CD8-positive, alpha-beta memory T cell (primary cell): ENCODE data around the gene SEC23B. TPM values are rescaled to one million over a fixed set of nuclear protein-coding genes. Genes with fewer than 3 reads are reported as not detected.

Source experiments
- CTCF ChIA-PET: fragments of 350-600 bp; sonication (Branson Sonifier 250); formaldehyde crosslinking; loops from one replicate; lab custom pipeline; 2021; ENCODE audit warnings: antibody characterized with exemption; lab: Charles Lee
- POLR2A ChIA-PET: fragments of 350-600 bp; sonication (Branson Sonifier 250); formaldehyde crosslinking; loops from one replicate; lab custom pipeline; 2021; ENCODE audit warnings: antibody characterized with exemption; lab: Charles Lee
- DNase-seq, 5 donors: peaks; one replicate each; pipeline versions ENCODE4 v3.0.0 to v3.0.0-alpha.2; 2020 to 2022; ENCODE audit warnings: mixed read lengths in 1 of 5
- H3K27ac ChIP-seq: one replicate; pipeline ENCODE4 v1.7.0; 2013; ENCODE audit warnings: low read depth, mild to moderate bottlenecking, low read length, moderate library complexity
- H3K27me3 ChIP-seq: 2 replicates; pipeline ENCODE4 v1.7.0; 2013; ENCODE audit warnings: low read length, mild to moderate bottlenecking; ENCODE audit not compliant: insufficient read depth, poor library complexity, severe bottlenecking
- H3K36me3 ChIP-seq: 2 replicates; pipeline ENCODE4 v1.7.0; 2013; ENCODE audit warnings: mild to moderate bottlenecking, low read length, moderate library complexity; ENCODE audit not compliant: insufficient read depth
- H3K4me1 ChIP-seq: 2 replicates; pipeline ENCODE4 v1.7.0; 2013; ENCODE audit warnings: mild to moderate bottlenecking, low read length, moderate library complexity; ENCODE audit not compliant: insufficient read depth
- H3K4me3 ChIP-seq: 2 replicates; pipeline ENCODE4 v1.7.0; 2013; ENCODE audit warnings: mild to moderate bottlenecking, low read length
- H3K9me3 ChIP-seq: 2 replicates; pipeline ENCODE4 v1.7.0; 2013; ENCODE audit warnings: mild to moderate bottlenecking, low read length
- H3K27ac Mint-ChIP-seq, 8 donors: one replicate each; pipeline ENCODE4 v1.8.0; 2020 to 2021; ENCODE audit warnings: mixed read lengths in 8 of 8, mild to moderate bottlenecking in 6 of 8, inconsistent platforms in 3 of 8, moderate library complexity in 3 of 8
- H3K27me3 Mint-ChIP-seq, 2 donors: one replicate each; pipeline ENCODE4 v1.8.0; 2020 to 2021; ENCODE audit warnings: mixed read lengths in 2 of 2, mild to moderate bottlenecking in 1 of 2, moderate library complexity in 1 of 2
- H3K36me3 Mint-ChIP-seq, 3 donors: one replicate each; pipeline ENCODE4 v1.8.0; 2020 to 2021; ENCODE audit warnings: mixed read lengths in 3 of 3, inconsistent platforms in 1 of 3, mild to moderate bottlenecking in 1 of 3
- H3K4me1 Mint-ChIP-seq, 3 donors: one replicate each; pipeline ENCODE4 v1.8.0; 2020 to 2021; ENCODE audit warnings: mixed read lengths in 3 of 3, inconsistent platforms in 1 of 3, mild to moderate bottlenecking in 1 of 3
- H3K4me3 Mint-ChIP-seq, 7 donors: one replicate each; pipeline ENCODE4 v1.8.0; 2020 to 2021; ENCODE audit warnings: mixed read lengths in 7 of 7, mild to moderate bottlenecking in 6 of 7, moderate library complexity in 4 of 7, inconsistent platforms in 2 of 7
- H3K9me3 Mint-ChIP-seq, 5 donors: one replicate each; pipeline ENCODE4 v1.8.0; 2020 to 2022; ENCODE audit warnings: mixed read lengths in 5 of 5, mild to moderate bottlenecking in 3 of 5, moderate library complexity in 2 of 5, inconsistent platforms in 1 of 5
- polyA plus RNA-seq: library from polyadenylated mRNA; unstranded; fragments of 300-500 nt; fragmentation: Illumina TruSeq; gene quantifications from one replicate; pipeline ENCODE4 v1.2.3, GENCODE V29; 2021
- total RNA-seq, 2 experiments: library from RNA; stranded (reverse); gene quantifications; one replicate each; pipeline ENCODE4 v1.2.3, GENCODE V29; 2021

Gene SEC23B
- total RNA-seq (100 to 1,000 TPM; 103 to 105 TPM), polyA plus RNA-seq (51.1 TPM)

GRCh38 chr20:18507218-18508191, at the start of gene SEC23B:
Gene SEC23B, plus strand, starts transcription at chr20:18507940. Its CDS starts 2,896 bp downstream, at chr20:18510836.
- peaks cover 31 to 57% (median 56%) of the 10 kb centered on the region in 3 donors for H3K4me1 Mint-ChIP-seq
- H3K27ac Mint-ChIP-seq = peak within 1 kb of the TSS; percentile 98 to 100 (median 100)
- peaks cover 19% of the 10 kb centered on the region for H3K4me1 ChIP-seq
- H3K4me3 ChIP-seq = peak within 1 kb of the TSS; percentile 68
- no peaks in the 10 kb centered on the region for H3K9me3 ChIP-seq
- CTCF ChIA-PET = interaction anchor here (0.9 to 3.1 kb wide), 10 partner anchors 11 to 219 kb away, joined by 3 to 30 read pairs (median 4); partner anchors contain the start of genes DZANK1, POLR3F, RBBP9 and SMIM26
- peaks cover under 1 to 8% of the 10 kb centered on the region in 2 donors for H3K27me3 Mint-ChIP-seq
- H3K36me3 Mint-ChIP-seq = peaks cover 12 to 42% (median 16%) of the 10 kb centered on the region in 3 donors
- POLR2A ChIA-PET = interaction anchor here (0.5 to 2.7 kb wide), 10 partner anchors 10 to 1545 kb away, joined by 3 to 53 read pairs (median 4); partner anchors contain the start of genes BFSP1, CFAP61, CRNKL1 and DTD1
- peak within 1 kb of the TSS; percentile 96 to 100 (median 99) for H3K4me3 Mint-ChIP-seq
- H3K36me3 ChIP-seq = no peaks in the 10 kb centered on the region
- peaks cover 0 to 2% (median 0%) of the 10 kb centered on the region in 5 donors for H3K9me3 Mint-ChIP-seq
- no peaks in the 10 kb centered on the region for H3K27me3 ChIP-seq
- H3K27ac ChIP-seq = peak within 1 kb of the TSS; percentile 99
- peak; percentile 94 to 100 (median 98) for DNase-seq

DNA sequence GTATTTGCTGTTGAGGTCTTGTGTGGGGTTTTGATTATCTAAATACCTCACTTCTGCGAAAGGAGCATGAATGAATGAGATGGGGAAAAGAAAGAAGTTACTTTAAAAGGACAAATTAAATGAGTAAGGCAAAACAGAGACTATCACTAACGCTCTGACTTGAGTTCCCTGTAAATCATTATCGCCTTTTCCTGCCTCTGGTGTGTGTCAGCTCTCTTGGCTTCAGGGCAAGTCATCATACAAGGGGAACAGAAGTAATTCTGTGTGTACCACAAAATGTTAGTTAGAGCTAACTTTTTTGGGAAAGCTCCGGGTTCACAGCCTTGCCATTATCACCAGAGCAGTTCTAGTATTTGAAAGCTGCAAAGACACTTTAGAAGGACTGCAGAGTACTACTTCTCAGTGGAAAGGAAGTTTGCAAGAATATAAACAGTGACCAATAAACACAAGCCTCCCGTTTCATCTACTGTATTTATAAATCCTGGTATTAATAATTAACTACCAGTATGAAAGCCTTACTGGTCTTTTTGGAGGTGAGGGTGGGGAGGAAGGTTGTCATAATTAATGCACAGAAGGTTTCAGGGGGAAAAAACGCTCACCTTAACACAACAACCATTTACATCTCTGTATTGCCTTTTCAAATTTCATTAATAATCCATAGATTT, 42.1 kb upstream of the SEC23B start:
- Histone ChIP-seq H3K4me1 (peaks cover 11% of the 10 kb centered on the region), H3K27me3 (no peaks in the 10 kb centered on the region), H3K4me3 (no peak overlapping the region), H3K36me3 (no peaks in the 10 kb centered on the region), H3K27ac (no peak overlapping the region), H3K9me3 (no peaks in the 10 kb centered on the region)
- H3K27me3 Mint-ChIP-seq = peaks cover 0 to 3% of the 10 kb centered on the region in 2 donors
- DNase-seq = no peak
- CTCF ChIA-PET = no interaction called here
- peak overlapping the region; percentile 65 to 98 (median 98) for H3K27ac Mint-ChIP-seq
- POLR2A ChIA-PET = interaction anchor here (2.9 kb wide), 1 partner anchor 42 kb away, joined by 53 read pairs; the partner anchor contains the start of gene SEC23B
- peaks cover 0 to 25% (median 1%) of the 10 kb centered on the region in 3 donors for H3K36me3 Mint-ChIP-seq
- H3K4me1 Mint-ChIP-seq = peaks cover 28 to 46% (median 38%) of the 10 kb centered on the region in 3 donors
- no peaks in the 10 kb centered on the region for H3K9me3 Mint-ChIP-seq
- H3K4me3 Mint-ChIP-seq = peak overlapping the region; percentile 83 to 97 (median 96)

- Mint-ChIP-seq H3K27ac (peak overlapping the region; percentile 95 to 98 (median 98)), H3K36me3 (peaks cover 0 to 33% (median 0%) of the 10 kb centered on the region in 3 donors), H3K27me3 (peaks cover 0 to 3% of the 10 kb centered on the region in 2 donors), H3K9me3 (no peaks in the 10 kb centered on the region), H3K4me1 (peaks cover 28 to 46% (median 38%) of the 10 kb centered on the region in 3 donors), H3K4me3 (peak overlapping the region; percentile 87 to 97 (median 96))
- POLR2A ChIA-PET = interaction anchor here (0.7 to 2.9 kb wide), 5 partner anchors 31 to 328 kb away, joined by 3 to 53 read pairs (median 9); partner anchors contain the start of genes RBBP9, SEC23B and ZNF133
- no peaks in the 10 kb centered on the region for H3K9me3 ChIP-seq
- H3K27ac ChIP-seq = peak overlapping the region; percentile 79
- H3K4me3 ChIP-seq = peak overlapping the region; percentile 91
- peaks cover 11% of the 10 kb centered on the region for H3K4me1 ChIP-seq
- CTCF ChIA-PET = interaction anchor here (1.0 to 1.8 kb wide), 2 partner anchors 9 to 42 kb away, joined by 3 to 9 read pairs; partner anchors contain the start of gene SEC23B
- peaks cover 8% of the 10 kb centered on the region for H3K36me3 ChIP-seq
- DNase-seq = no peak
- H3K27me3 ChIP-seq = no peaks in the 10 kb centered on the region
These were observed 41.2 kb upstream of the SEC23B start for GRCh38 chr20:18466574-18466893.

DNA sequence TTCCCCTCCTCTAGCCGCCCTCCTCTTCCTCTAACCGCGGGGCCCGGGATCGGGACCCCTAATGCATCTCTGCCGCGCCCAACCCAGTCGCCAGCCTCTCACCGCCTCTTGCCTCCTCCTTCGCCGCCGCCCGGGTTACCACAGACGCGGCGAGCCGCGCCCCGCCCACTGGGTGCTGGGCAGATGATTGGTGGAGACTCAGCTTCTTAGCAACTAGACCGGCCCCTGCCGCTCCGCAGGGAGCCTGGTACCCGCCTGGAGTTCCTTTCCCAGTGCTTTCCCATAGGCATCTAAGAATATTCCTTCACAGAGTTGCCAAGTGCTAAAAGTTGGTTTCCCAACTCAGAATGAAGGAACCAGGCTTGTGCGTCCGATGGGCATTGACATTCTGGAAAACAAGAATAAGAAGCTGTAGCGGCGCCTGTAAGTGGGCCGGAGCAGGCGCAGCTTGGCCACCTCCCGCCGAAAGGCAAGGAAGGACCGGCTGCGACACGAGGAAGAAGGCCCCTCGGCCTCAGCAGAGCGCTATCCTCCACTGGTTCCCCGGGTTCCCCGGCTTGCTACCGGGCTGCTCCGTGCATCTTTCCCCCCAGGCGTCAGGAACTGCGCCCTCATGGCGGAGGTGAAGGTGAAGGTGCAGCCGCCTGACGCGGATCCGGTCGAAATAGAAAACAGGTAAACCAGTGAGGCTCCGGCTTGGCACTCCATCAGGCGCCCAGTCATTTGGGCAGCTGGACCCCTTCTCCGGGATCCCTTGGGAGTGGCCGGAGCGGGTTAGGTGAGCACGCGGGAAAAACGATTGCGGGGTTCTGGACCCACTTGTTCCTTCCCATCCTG, 40.6 kb upstream of the SEC23B start, which contains the start of the genes DZANK1 and POLR3F:
Gene DZANK1 (minus strand): TSS at position 137 of the 837 bp plus-strand sequence. CDS start 1,672 bp downstream, outside the sequence.
Gene POLR3F (plus strand): TSS at position 497 of the 837 bp plus-strand sequence. CDS start 117 bp downstream, at position 614.
- Histone ChIP-seq H3K36me3 (peaks cover 8% of the 10 kb centered on the region), H3K27me3 (no peaks in the 10 kb centered on the region), H3K4me3 (peak within 1 kb of the TSS; percentile 91), H3K4me1 (peaks cover 11% of the 10 kb centered on the region), H3K27ac (peak within 1 kb of the TSS; percentile 79), H3K9me3 (no peaks in the 10 kb centered on the region)
- CTCF ChIA-PET = interaction anchor here (1.0 to 1.8 kb wide), 2 partner anchors 8 to 41 kb away, joined by 3 to 9 read pairs; partner anchors contain the start of gene SEC23B
- Mint-ChIP-seq H3K9me3 (no peaks in the 10 kb centered on the region), H3K27me3 (peaks cover 0 to 3% of the 10 kb centered on the region in 2 donors), H3K4me1 (peaks cover 28 to 46% (median 38%) of the 10 kb centered on the region in 3 donors), H3K27ac (peak within 1 kb of the TSS; percentile 95 to 98 (median 98)), H3K4me3 (peak within 1 kb of the TSS; percentile 87 to 97 (median 96)), H3K36me3 (peaks cover 0 to 39% (median 0%) of the 10 kb centered on the region in 3 donors)
- peak; percentile 87 to 94 (median 91) for DNase-seq
- POLR2A ChIA-PET = interaction anchor here (0.7 to 2.9 kb wide), 7 partner anchors 30 to 1585 kb away, joined by 3 to 53 read pairs (median 5); partner anchors contain the start of genes CFAP61, CRNKL1, RBBP9 and SEC23B

GRCh38 chr20:18477218-18477617, 30.5 kb upstream of the SEC23B start:
- no peak for DNase-seq
- Mint-ChIP-seq H3K36me3 (peaks cover 12 to 76% (median 25%) of the 10 kb centered on the region in 3 donors), H3K27ac (no peak overlapping the region), H3K4me3 (no peak overlapping the region), H3K4me1 (no peaks in the 10 kb centered on the region), H3K9me3 (no peaks in the 10 kb centered on the region), H3K27me3 (no peaks in the 10 kb centered on the region)
- Histone ChIP-seq H3K27ac (no peak overlapping the region), H3K27me3 (no peaks in the 10 kb centered on the region), H3K36me3 (peaks cover 18% of the 10 kb centered on the region), H3K4me1 (no peaks in the 10 kb centered on the region), H3K9me3 (no peaks in the 10 kb centered on the region), H3K4me3 (no peak overlapping the region)
- ChIA-PET POLR2A (no interaction called here), CTCF (no interaction called here)

GRCh38 chr20:18477821-18478220, 29.9 kb upstream of the SEC23B start:
- Histone ChIP-seq H3K36me3 (peaks cover 24% of the 10 kb centered on the region), H3K4me1 (no peaks in the 10 kb centered on the region), H3K9me3 (no peaks in the 10 kb centered on the region), H3K4me3 (no peak overlapping the region), H3K27ac (no peak overlapping the region), H3K27me3 (no peaks in the 10 kb centered on the region)
- no peaks in the 10 kb centered on the region for H3K27me3 Mint-ChIP-seq
- ChIA-PET CTCF (no interaction called here), POLR2A (no interaction called here)
- H3K9me3 Mint-ChIP-seq = no peaks in the 10 kb centered on the region
- no peaks in the 10 kb centered on the region for H3K4me1 Mint-ChIP-seq
- H3K27ac Mint-ChIP-seq = no peak overlapping the region
- no peak overlapping the region for H3K4me3 Mint-ChIP-seq
- H3K36me3 Mint-ChIP-seq = peaks cover 12 to 80% (median 29%) of the 10 kb centered on the region in 3 donors
- DNase-seq = no peak
